ENCODE data around the gene HFM1. TPM values are rescaled to one million over a fixed set of nuclear protein-coding genes. Genes with fewer than 3 reads are reported as not detected.
"Not testable (repeated sequence)": the region's sequence is repeated elsewhere in the genome, so short reads cannot be mapped to it uniquely, and the experiment has no call there.

HFM1 gene
- total RNA-seq, 2 donors from 2014 or later: 2.6 to 3.0 TPM

GRCh38 chr1:91383456-91383855, 21.2 kb downstream of the HFM1 start:
- no peak for DNase-seq (ENCODE audit: low spot score)
- Histone ChIP-seq H3K9me3 (no peaks in the 10 kb centered on the region), H3K4me3 (no peak overlapping the region), H3K27me3 (no peaks in the 10 kb centered on the region), H3K36me3 (no peaks in the 10 kb centered on the region), H3K4me1 (no peaks in the 10 kb centered on the region), H3K27ac (no peak overlapping the region)
- no peak for TF ChIP-seq CTCF (IDR thresholded peaks at IDR 0.05)

- H3K9me3 ChIP-seq: no peaks in the 10 kb centered on the region
- no peak for TF ChIP-seq CTCF (IDR thresholded peaks at IDR 0.05)
- H3K27ac ChIP-seq: no peak overlapping the region
- no peak overlapping the region for H3K4me3 ChIP-seq
- no peaks in the 10 kb centered on the region for H3K27me3 ChIP-seq
- no peaks in the 10 kb centered on the region for H3K4me1 ChIP-seq
- no peaks in the 10 kb centered on the region for H3K36me3 ChIP-seq
- DNase-seq (ENCODE audit: low spot score): no peak
Measured at GRCh38 chr1:91381844-91382243, 22.8 kb downstream of the HFM1 start.

GRCh38 chr1:91374086-91374485, 30.6 kb downstream of the HFM1 start:
- H3K36me3 ChIP-seq: peaks cover 11% of the 10 kb centered on the region
- H3K27ac ChIP-seq: no peak overlapping the region
- no peaks in the 10 kb centered on the region for H3K9me3 ChIP-seq
- no peaks in the 10 kb centered on the region for H3K27me3 ChIP-seq
- no peak overlapping the region for H3K4me3 ChIP-seq
- no peaks in the 10 kb centered on the region for H3K4me1 ChIP-seq
- no peak for DNase-seq (ENCODE audit: low spot score)
- no peak for TF ChIP-seq CTCF (IDR thresholded peaks at IDR 0.05)

GRCh38 chr1:91372230-91372629, 32.4 kb downstream of the HFM1 start:
- H3K4me3 ChIP-seq; H3K4me1 ChIP-seq; H3K27ac ChIP-seq; H3K27me3 ChIP-seq; DNase-seq (ENCODE audit: low spot score); H3K9me3 ChIP-seq: not testable (repeated sequence)
- H3K36me3 ChIP-seq: peaks cover 11% of the 10 kb centered on the region

- H3K36me3 ChIP-seq: no peaks in the 10 kb centered on the region
- no peak for TF ChIP-seq CTCF (IDR thresholded peaks at IDR 0.05)
Measured at GRCh38 chr1:91349524-91349923, 55.1 kb downstream of the HFM1 start.

DNA sequence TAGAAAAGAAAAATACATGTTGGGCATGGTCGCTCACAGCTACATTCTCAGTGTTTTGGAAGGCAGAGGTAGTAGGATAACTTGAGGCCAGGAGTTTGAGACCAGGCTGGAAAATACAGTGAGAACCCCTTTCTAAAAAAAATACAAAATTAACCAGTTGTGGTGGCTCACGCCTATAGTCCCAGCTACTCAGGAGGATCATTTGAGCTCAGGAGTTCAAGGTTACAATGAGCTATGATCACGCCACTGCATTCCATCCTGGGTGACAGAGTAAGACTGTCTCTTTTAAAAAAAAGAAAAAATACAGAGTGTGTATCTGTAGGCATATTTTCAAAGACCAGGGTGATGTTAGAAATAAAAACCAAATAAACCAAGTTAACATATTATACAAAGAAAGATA, 57.8 kb downstream of the HFM1 start:
- H3K27ac ChIP-seq: no peak overlapping the region

More at GRCh38 chr1:91349524-91349923, 55.1 kb downstream of the HFM1 start:
- Histone ChIP-seq H3K9me3 (peaks cover 0 to 14% of the 10 kb centered on the region in 2 donors), H3K27me3 (no peaks in the 10 kb centered on the region), H3K4me3 (no peak overlapping the region), H3K27ac (no peak overlapping the region), H3K4me1 (no peaks in the 10 kb centered on the region)
- no peak for DNase-seq (ENCODE audit: low spot score)

More for the DNA sequence above, 57.8 kb downstream of the HFM1 start:
- no peaks in the 10 kb centered on the region for H3K9me3 ChIP-seq
- H3K4me3 ChIP-seq: no peak overlapping the region
- no peaks in the 10 kb centered on the region for H3K4me1 ChIP-seq
- no peaks in the 10 kb centered on the region for H3K27me3 ChIP-seq
- no peaks in the 10 kb centered on the region for H3K36me3 ChIP-seq
- no peak for DNase-seq (ENCODE audit: low spot score)
- no peak for TF ChIP-seq CTCF (IDR thresholded peaks at IDR 0.05)

All from right atrium auricular region (tissue), 2 donors.